Measurements from ENCODE around the gene ATXN10. TPM values are rescaled to one million over a fixed set of nuclear protein-coding genes. Genes with fewer than 3 reads are reported as not detected.

The ATXN10 gene
- total and polyA plus RNA-seq, 2 of the 8 experiments (the other 6 are each of a cell fraction or from before 2014, with no cell fraction given), result 134 to 210 TPM

- Histone ChIP-seq H2BK20ac (ENCODE audit: low read length) (no peak overlapping the region), H4K8ac (ENCODE audit: extremely low read depth, insufficient read depth, low read length) (no peak overlapping the region; the same call in 1 of the 2 replicates), H3K79me2 (ENCODE audit: control insufficient read depth in 1 of 2, insufficient read depth in 2 of 2, low read length in 2 of 2) (no peaks in the 10 kb centered on the region), H2BK12ac (ENCODE audit: low read depth, low read length) (no peak overlapping the region), H3K4me2 (ENCODE audit: insufficient read depth in 1 of 2, low read depth in 2 of 2, low read length in 2 of 2) (no peak overlapping the region), H4K91ac (replicated peaks; ENCODE audit: insufficient read length, low read length) (no peak overlapping the region), H3K23ac (ENCODE audit: insufficient read length) (no peak overlapping the region), H3K14ac (ENCODE audit: insufficient read length) (no peak overlapping the region), H3K27ac (ENCODE audit: low read depth, low read length) (no peak overlapping the region), H3K56ac (replicated peaks; ENCODE audit: insufficient read length, low read depth, low read length) (no peak overlapping the region), H3K27me3 (replicated peaks in 1 of 4; ENCODE audit: control insufficient read depth in 3 of 4, extremely low read depth in 1 of 4, insufficient read depth in 3 of 4, low read length in 3 of 4) (peaks cover 0 to 27% (median 25%) of the 10 kb centered on the region in 4 experiments; a peak in 6 of 7 replicates), H3K18ac (ENCODE audit: extremely low read depth, low read length) (no peak overlapping the region), H3K9ac (replicated peaks in 1 of 4; ENCODE audit: extremely low read depth in 1 of 4, low read depth in 3 of 4, low read length in 3 of 4) (no peak overlapping the region), H3K36me3 (ENCODE audit: control insufficient read depth in 2 of 4, insufficient read depth in 4 of 4, low read length in 3 of 4) (no peaks in the 10 kb centered on the region), H2AFZ (ENCODE audit: low read length) (no peak overlapping the region), H2BK120ac (replicated peaks; ENCODE audit: low read depth, low read length) (no peak overlapping the region), H3K79me1 (ENCODE audit: low read depth, low read length) (no peaks in the 10 kb centered on the region), H3K23me2 (ENCODE audit: low read depth, low read length) (no peaks in the 10 kb centered on the region), H4K5ac (ENCODE audit: insufficient read length, low read depth, low read length) (no peak overlapping the region), H2BK15ac (ENCODE audit: low read length) (no peak overlapping the region), H3K4me3 (ENCODE audit: extremely low read depth in 1 of 4, insufficient read depth in 2 of 4, low read depth in 3 of 4, low read length in 4 of 4) (no peak overlapping the region), H2BK5ac (ENCODE audit: low read depth, low read length) (0 out of 2 replicates have a peak overlapping the region, but pooled peaks have one; percentile 35), H3K9me3 (ENCODE audit: insufficient read depth in 2 of 2, low read depth in 1 of 2, low read length in 1 of 2) (no peaks in the 10 kb centered on the region), H3K4ac (replicated peaks; ENCODE audit: insufficient read length, low read depth, low read length) (no peak overlapping the region), H2AK5ac (ENCODE audit: low read depth, low read length) (no peak overlapping the region), H3K4me1 (replicated peaks in 1 of 4; ENCODE audit: control insufficient read depth in 3 of 4, insufficient read depth in 4 of 4, low read length in 3 of 4) (peaks cover 0 to 13% (median 11%) of the 10 kb centered on the region in 4 experiments; a peak in 5 of 7 replicates), H4K20me1 (replicated peaks in 1 of 2; ENCODE audit: control insufficient read depth in 1 of 2, insufficient read depth in 2 of 2, low read length in 2 of 2) (peaks cover 2 to 7% of the 10 kb centered on the region in 2 experiments)
- POLR2A ChIA-PET (ENCODE audit: partially characterized antibody), result no interaction called here
- DNase-seq (ENCODE audit: low read depth in 1 of 2, low spot score in 2 of 2) (no peak), FAIRE-seq (no peak)
- 91% methylated on average over 27 of the region's 27 CpGs; no CpG with 5 or more reads in 1 of the 2 experiments for WGBS, 2 experiments (ENCODE audit: extremely low coverage in 1 of 2, insufficient coverage in 1 of 2, insufficient read length in 1 of 2, insufficient replicate concordance in 2 of 2, low coverage in 1 of 2, low lambda C conversion rate in 2 of 2, missing lambda C conversion rate in 1 of 2)
- CTCF ChIA-PET (ENCODE audit: partially characterized antibody), result interaction anchor here (1.1 to 1.8 kb wide), 2 partner anchors 20 to 85 kb away, joined by 3 to 13 read pairs; no protein-coding TSS in a partner anchor
Observed at GRCh38 chr22:45884201-45885062, 212.8 kb downstream of the ATXN10 start.

All from H1 (cell line).